ENCODE measurements around the gene PDPR.

- no peak for TF ChIP-seq CTCF (IDR thresholded peaks at IDR 0.05; ENCODE audit: low read depth, low read length)
- TF ChIP-seq POLR2A (IDR thresholded peaks at IDR 0.05; ENCODE audit: extremely low read depth, insufficient read length): no peak
Measured at GRCh38 chr16:70157105-70157476, 43.0 kb downstream of the PDPR start.

Measured in NB4 (cell line).